ENCODE measurements around the gene REG4.

Gene REG4

GRCh38 chr1:119783354-119784185 lies 27.7 kb downstream of the REG4 start:
- FAIRE-seq (no peak), DNase-seq (ENCODE audit: insufficient read length, low spot score) (no peak)
- TF ChIP-seq POLR2A (IDR thresholded peaks at IDR 0.05; ENCODE audit: low read depth, low read length) (no peak), POU2F2 (IDR thresholded peaks at IDR 0.05; ENCODE audit: low read depth, low read length) (no peak), SPI1 (IDR thresholded peaks at IDR 0.05; ENCODE audit: low read depth, low read length) (no peak), TAF1 (IDR thresholded peaks at IDR 0.05; ENCODE audit: low read depth, low read length) (no peak), PAX5 (IDR thresholded peaks at IDR 0.05; ENCODE audit: insufficient read depth, low read length, severe bottlenecking) (no peak), POLR2AphosphoS5 (IDR thresholded peaks at IDR 0.05; ENCODE audit: low read depth, low read length) (no peak)

GRCh38 chr1:119782631-119783325 lies 28.5 kb downstream of the REG4 start:
- no peak for DNase-seq (ENCODE audit: insufficient read length, low spot score)

GRCh38 chr1:119781434-119782210 lies 29.6 kb downstream of the REG4 start:
- FAIRE-seq (no peak), DNase-seq (ENCODE audit: insufficient read length, low spot score) (no peak)
- TF ChIP-seq TAF1 (IDR thresholded peaks at IDR 0.05; ENCODE audit: low read depth, low read length) (no peak), POLR2AphosphoS5 (IDR thresholded peaks at IDR 0.05; ENCODE audit: low read depth, low read length) (no peak), PAX5 (IDR thresholded peaks at IDR 0.05; ENCODE audit: insufficient read depth, low read length, severe bottlenecking) (no peak), POLR2A (IDR thresholded peaks at IDR 0.05; ENCODE audit: low read depth, low read length) (no peak), SPI1 (IDR thresholded peaks at IDR 0.05; ENCODE audit: low read depth, low read length) (no peak), POU2F2 (IDR thresholded peaks at IDR 0.05; ENCODE audit: low read depth, low read length) (no peak)

More at GRCh38 chr1:119782631-119783325, 28.5 kb downstream of the REG4 start:
- no peak for FAIRE-seq
- no peak for TF ChIP-seq POLR2AphosphoS5 (IDR thresholded peaks at IDR 0.05; ENCODE audit: low read depth, low read length)
- TF ChIP-seq TAF1 (IDR thresholded peaks at IDR 0.05; ENCODE audit: low read depth, low read length), result no peak
- no peak for TF ChIP-seq PAX5 (IDR thresholded peaks at IDR 0.05; ENCODE audit: insufficient read depth, low read length, severe bottlenecking)
- no peak for TF ChIP-seq SPI1 (IDR thresholded peaks at IDR 0.05; ENCODE audit: low read depth, low read length)
- TF ChIP-seq POLR2A (IDR thresholded peaks at IDR 0.05; ENCODE audit: low read depth, low read length), result no peak
- no peak for TF ChIP-seq POU2F2 (IDR thresholded peaks at IDR 0.05; ENCODE audit: low read depth, low read length)

- DNase-seq (ENCODE audit: insufficient read length, low spot score), result no peak
- TF ChIP-seq POU2F2 (IDR thresholded peaks at IDR 0.05; ENCODE audit: low read depth, low read length), result no peak
- TF ChIP-seq POLR2A (IDR thresholded peaks at IDR 0.05; ENCODE audit: low read depth, low read length), result no peak
- no peak for TF ChIP-seq POLR2AphosphoS5 (IDR thresholded peaks at IDR 0.05; ENCODE audit: low read depth, low read length)
- TF ChIP-seq SPI1 (IDR thresholded peaks at IDR 0.05; ENCODE audit: low read depth, low read length), result no peak
- TF ChIP-seq TAF1 (IDR thresholded peaks at IDR 0.05; ENCODE audit: low read depth, low read length), result no peak
- no peak for TF ChIP-seq PAX5 (IDR thresholded peaks at IDR 0.05; ENCODE audit: insufficient read depth, low read length, severe bottlenecking)
- FAIRE-seq, result no peak
These were observed 31.3 kb downstream of the REG4 start for GRCh38 chr1:119779869-119780356.

GRCh38 chr1:119778886-119779560 lies 32.2 kb downstream of the REG4 start:
- no peak for DNase-seq (ENCODE audit: insufficient read length, low spot score)
- FAIRE-seq, result no peak
- no peak for TF ChIP-seq POLR2AphosphoS5 (IDR thresholded peaks at IDR 0.05; ENCODE audit: low read depth, low read length)
- TF ChIP-seq PAX5 (IDR thresholded peaks at IDR 0.05; ENCODE audit: insufficient read depth, low read length, severe bottlenecking), result no peak
- no peak for TF ChIP-seq POLR2A (IDR thresholded peaks at IDR 0.05; ENCODE audit: low read depth, low read length)
- no peak for TF ChIP-seq POU2F2 (IDR thresholded peaks at IDR 0.05; ENCODE audit: low read depth, low read length)
- no peak for TF ChIP-seq SPI1 (IDR thresholded peaks at IDR 0.05; ENCODE audit: low read depth, low read length)
- TF ChIP-seq TAF1 (IDR thresholded peaks at IDR 0.05; ENCODE audit: low read depth, low read length), result no peak

GRCh38 chr1:119778359-119778758 lies 32.9 kb downstream of the REG4 start:
- TF ChIP-seq POU2F2 (IDR thresholded peaks at IDR 0.05; ENCODE audit: low read depth, low read length), result no peak
- TF ChIP-seq TAF1 (IDR thresholded peaks at IDR 0.05; ENCODE audit: low read depth, low read length), result no peak
- no peak for TF ChIP-seq SPI1 (IDR thresholded peaks at IDR 0.05; ENCODE audit: low read depth, low read length)
- TF ChIP-seq POLR2A (IDR thresholded peaks at IDR 0.05; ENCODE audit: low read depth, low read length), result no peak
- TF ChIP-seq POLR2AphosphoS5 (IDR thresholded peaks at IDR 0.05; ENCODE audit: low read depth, low read length), result no peak
- no peak for TF ChIP-seq PAX5 (IDR thresholded peaks at IDR 0.05; ENCODE audit: insufficient read depth, low read length, severe bottlenecking)
- no peak for DNase-seq (ENCODE audit: insufficient read length, low spot score)
- no peak for FAIRE-seq

GRCh38 chr1:119774746-119775490 lies 36.3 kb downstream of the REG4 start:
- no peak for TF ChIP-seq TAF1 (IDR thresholded peaks at IDR 0.05; ENCODE audit: low read depth, low read length)
- no peak for TF ChIP-seq POU2F2 (IDR thresholded peaks at IDR 0.05; ENCODE audit: low read depth, low read length)
- TF ChIP-seq POLR2AphosphoS5 (IDR thresholded peaks at IDR 0.05; ENCODE audit: low read depth, low read length), result no peak
- no peak for TF ChIP-seq POLR2A (IDR thresholded peaks at IDR 0.05; ENCODE audit: low read depth, low read length)
- TF ChIP-seq PAX5 (IDR thresholded peaks at IDR 0.05; ENCODE audit: insufficient read depth, low read length, severe bottlenecking), result no peak
- TF ChIP-seq SPI1 (IDR thresholded peaks at IDR 0.05; ENCODE audit: low read depth, low read length), result no peak
- FAIRE-seq (no peak), DNase-seq (ENCODE audit: insufficient read length, low spot score) (no peak)
